MM.1S (cell line): ENCODE results near the gene ZKSCAN1.

Source experiments
- DNase-seq: peaks from one replicate; pipeline ENCODE4 v3.0.0-alpha.2; 2015
- H2AFZ ChIP-seq: fragments of 300-600 bp; sonication (generic); 2 replicates; pipeline ENCODE4 v1.6.0; 2016; ENCODE audit warnings: antibody characterized with exemption, low read length
- H3F3A ChIP-seq: fragments of 300-600 bp; sonication (generic); 2 replicates; pipeline ENCODE4 v1.6.1; 2016; ENCODE audit warnings: mild to moderate bottlenecking, antibody characterized with exemption, low read length, moderate library complexity, mixed read lengths; ENCODE audit not compliant: insufficient read depth
- H3K27ac ChIP-seq: fragments of 300-600 bp; sonication (generic); 2 replicates; pipeline ENCODE4 v1.5.1; 2016; ENCODE audit warnings: mild to moderate bottlenecking, low read length
- H3K27me3 ChIP-seq: fragments of 300-600 bp; sonication (generic); replicated peaks from 2 replicates; pipeline ENCODE4 v1.6.0; 2016; ENCODE audit warnings: low read length; ENCODE audit not compliant: insufficient read depth
- H3K36me3 ChIP-seq: fragments of 300-600 bp; sonication (generic); replicated peaks from 2 replicates; pipeline ENCODE4 v1.6.1; 2016; ENCODE audit warnings: mild to moderate bottlenecking, low read length, mixed read lengths; ENCODE audit not compliant: insufficient read depth
- H3K4me1 ChIP-seq: fragments of 300-600 bp; sonication (generic); 2 replicates; pipeline ENCODE4 v1.6.1; 2016; ENCODE audit warnings: low read length, mixed read lengths
- H3K4me2 ChIP-seq: fragments of 300-600 bp; sonication (generic); 2 replicates; pipeline ENCODE4 v1.6.0; 2016; ENCODE audit warnings: low read depth, low read length
- H3K4me3 ChIP-seq: fragments of 300-600 bp; sonication (generic); 2 replicates; pipeline ENCODE4 v1.5.1; 2016; ENCODE audit warnings: low read length, mixed read lengths
- H3K79me2 ChIP-seq: fragments of 300-600 bp; sonication (generic); 2 replicates; pipeline ENCODE4 v1.6.1; 2016; ENCODE audit warnings: mixed run types, low read length, mixed read lengths
- H3K9ac ChIP-seq: fragments of 300-600 bp; sonication (generic); 2 replicates; pipeline ENCODE4 v1.6.1; 2016; ENCODE audit warnings: low read length, mixed read lengths
- H3K9me2 ChIP-seq: fragments of 300-600 bp; sonication (generic); replicated peaks from 2 replicates; pipeline ENCODE4 v1.6.1; 2016; ENCODE audit warnings: mild to moderate bottlenecking, low read length, mixed read lengths; ENCODE audit not compliant: insufficient read depth
- H3K9me3 ChIP-seq: fragments of 300-600 bp; sonication (generic); replicated peaks from 2 replicates; pipeline ENCODE4 v1.6.1; 2016; ENCODE audit warnings: mild to moderate bottlenecking, low read length, mixed read lengths; ENCODE audit not compliant: insufficient read depth
- H4K20me1 ChIP-seq: fragments of 300-600 bp; sonication (generic); 2 replicates; pipeline ENCODE4 v1.6.1; 2016; ENCODE audit warnings: mild to moderate bottlenecking, low read length, moderate library complexity, mixed read lengths; ENCODE audit not compliant: insufficient read depth
- CTCF ChIP-seq: fragments of 300-600 bp; sonication (generic); IDR thresholded peaks from 2 replicates; pipeline ENCODE4 v1.5.1; 2016; ENCODE audit warnings: antibody characterized with exemption, low read length, mixed read lengths
- EZH2 ChIP-seq: fragments of 300-600 bp; sonication (generic); optimal IDR thresholded peaks from 2 replicates; pipeline ENCODE3; 2017; ENCODE audit warnings: low read depth, mild to moderate bottlenecking, antibody characterized with exemption, low read length, mixed read lengths
- EZH2phosphoT487 ChIP-seq: fragments of 300-600 bp; sonication (generic); IDR thresholded peaks from 2 replicates; pipeline ENCODE4 v1.6.1; 2018; ENCODE audit warnings: antibody characterized with exemption, low read length

Gene ZKSCAN1

GRCh38 chr7:100088095-100088620 is 72.8 kb downstream of the ZKSCAN1 start:
- Histone ChIP-seq H3K27me3 (no peaks in the 10 kb centered on the region), H3K27ac (peak overlapping the region; percentile 47; the same call in 1 of the 2 replicates), H3K36me3 (peaks cover 8% of the 10 kb centered on the region), H3K4me3 (peak overlapping the region; percentile 83), H3K79me2 (peaks cover 26% of the 10 kb centered on the region), H3K4me2 (peak overlapping the region; percentile 97), H2AFZ (peak overlapping the region; percentile 65), H4K20me1 (no peaks in the 10 kb centered on the region), H3F3A (peaks cover 33% of the 10 kb centered on the region), H3K9me2 (no peaks in the 10 kb centered on the region), H3K9ac (peak overlapping the region; percentile 86), H3K4me1 (peaks cover 9% of the 10 kb centered on the region), H3K9me3 (no peaks in the 10 kb centered on the region)
- no peak for DNase-seq
- TF ChIP-seq CTCF (no peak), EZH2 (no peak), EZH2phosphoT487 (no peak)

- no peaks in the 10 kb centered on the region for H3K9me3 ChIP-seq
- peak within 1 kb of the TSS; percentile 65 for H2AFZ ChIP-seq
- peak within 1 kb of the TSS; percentile 83 for H3K4me3 ChIP-seq
- no peak for TF ChIP-seq EZH2phosphoT487
- no peak for TF ChIP-seq CTCF
- no peak for TF ChIP-seq EZH2
- peaks cover 32% of the 10 kb centered on the region for H3K79me2 ChIP-seq
- H3K36me3 ChIP-seq: peaks cover 15% of the 10 kb centered on the region
- peak; percentile 76 for DNase-seq
- H3K4me2 ChIP-seq: peak within 1 kb of the TSS; percentile 97
- H3F3A ChIP-seq: peaks cover 35% of the 10 kb centered on the region
- H3K4me1 ChIP-seq: peaks cover 9% of the 10 kb centered on the region; the same call in 1 of the 2 replicates
- H3K27ac ChIP-seq: peak within 1 kb of the TSS; percentile 47; the same call in 1 of the 2 replicates
- H3K9ac ChIP-seq: peak within 1 kb of the TSS; percentile 86
- H3K27me3 ChIP-seq: no peaks in the 10 kb centered on the region
- H3K9me2 ChIP-seq: no peaks in the 10 kb centered on the region
- H4K20me1 ChIP-seq: no peaks in the 10 kb centered on the region
These were observed 73.4 kb downstream of the ZKSCAN1 start, which contains the start of gene COPS6 for GRCh38 chr7:100088621-100089457. TSS of gene COPS6 (plus strand) at chr7:100088969. CDS start at chr7:100088991, 22 bp downstream.

GRCh38 chr7:100089458-100090196 is 74.2 kb downstream of the ZKSCAN1 start:
- Histone ChIP-seq H2AFZ (peak overlapping the region; percentile 65), H3K9me3 (no peaks in the 10 kb centered on the region), H3K27ac (peak overlapping the region; percentile 47; the same call in 1 of the 2 replicates), H3K4me3 (peak overlapping the region; percentile 83), H3K9me2 (no peaks in the 10 kb centered on the region), H3K4me2 (peak overlapping the region; percentile 97), H3F3A (peaks cover 43% of the 10 kb centered on the region), H3K27me3 (no peaks in the 10 kb centered on the region), H3K36me3 (peaks cover 23% of the 10 kb centered on the region), H4K20me1 (no peaks in the 10 kb centered on the region), H3K79me2 (peaks cover 40% of the 10 kb centered on the region), H3K9ac (peak overlapping the region; percentile 86), H3K4me1 (peaks cover 9% of the 10 kb centered on the region; the same call in 1 of the 2 replicates)
- DNase-seq: no peak
- TF ChIP-seq EZH2 (no peak), CTCF (no peak), EZH2phosphoT487 (no peak)
